Eye (tissue), 1 donor: ENCODE results near the gene ARHGEF4.
A peak's percentile ranks its signal among the peaks of the same experiment; 100 is the strongest.

ENCODE experiments used
- DNase-seq: peaks from one replicate; pipeline ENCODE4 v3.0.0-alpha.2; 2015

The ARHGEF4 gene

GRCh38 chr2:130819226-130819607 lies 17.5 kb upstream of the ARHGEF4 start:
- no peak for DNase-seq

- peak; percentile 73 for DNase-seq
Observed at GRCh38 chr2:130819608-130820278, 17.0 kb upstream of the ARHGEF4 start.

GRCh38 chr2:130820279-130820861 lies 16.3 kb upstream of the ARHGEF4 start:
- peak; percentile 57 for DNase-seq

GRCh38 chr2:130821867-130822266 lies 14.8 kb upstream of the ARHGEF4 start:
- no peak for DNase-seq

- DNase-seq, result no peak
Observed at GRCh38 chr2:130822766-130823165, 13.9 kb upstream of the ARHGEF4 start.

- DNase-seq, result no peak
Observed at GRCh38 chr2:130823171-130823885, 13.4 kb upstream of the ARHGEF4 start.

- no peak for DNase-seq
Observed at GRCh38 chr2:130823886-130824491, 12.7 kb upstream of the ARHGEF4 start.

- peak; percentile 66 for DNase-seq
Observed at GRCh38 chr2:130824492-130825061, 12.1 kb upstream of the ARHGEF4 start.

- peak; percentile 51 for DNase-seq
Observed at GRCh38 chr2:130825231-130825965, 11.3 kb upstream of the ARHGEF4 start.

GRCh38 chr2:130825966-130826253 lies 10.8 kb upstream of the ARHGEF4 start:
- no peak for DNase-seq

GRCh38 chr2:130826419-130826818 lies 10.3 kb upstream of the ARHGEF4 start:
- no peak for DNase-seq

GRCh38 chr2:130826821-130827501 lies 9.8 kb upstream of the ARHGEF4 start:
- DNase-seq, result no peak

- DNase-seq, result no peak
Observed at GRCh38 chr2:130827502-130828251, 9.0 kb upstream of the ARHGEF4 start.

GRCh38 chr2:130828461-130828860 lies 8.3 kb upstream of the ARHGEF4 start:
- no peak for DNase-seq

- no peak for DNase-seq
Observed at GRCh38 chr2:130829015-130829414, 7.7 kb upstream of the ARHGEF4 start.

GRCh38 chr2:130830538-130830937 lies 6.2 kb upstream of the ARHGEF4 start:
- no peak for DNase-seq

- DNase-seq, result no peak
Observed at GRCh38 chr2:130831356-130831755, 5.4 kb upstream of the ARHGEF4 start.

- no peak for DNase-seq
Observed at GRCh38 chr2:130832296-130832940, 4.3 kb upstream of the ARHGEF4 start.

- DNase-seq, result no peak
Observed at GRCh38 chr2:130834091-130834930, 2.4 kb upstream of the ARHGEF4 start.
